Endometrium (tissue), 2 donors: Measurements from ENCODE around the gene PERCC1.
"Not testable (repeated sequence)": the region's sequence is repeated elsewhere in the genome, so short reads cannot be mapped to it uniquely, and the experiment has no call there.

ENCODE experiments used
- FAIRE-seq: peaks from 2 replicates; lab custom pipeline; 2012; peaks lifted over from hg19 to GRCh38; lab: Jason Lieb, UNC
- donor health status: control.
- donor health status: control.

PERCC1 gene

DNA sequence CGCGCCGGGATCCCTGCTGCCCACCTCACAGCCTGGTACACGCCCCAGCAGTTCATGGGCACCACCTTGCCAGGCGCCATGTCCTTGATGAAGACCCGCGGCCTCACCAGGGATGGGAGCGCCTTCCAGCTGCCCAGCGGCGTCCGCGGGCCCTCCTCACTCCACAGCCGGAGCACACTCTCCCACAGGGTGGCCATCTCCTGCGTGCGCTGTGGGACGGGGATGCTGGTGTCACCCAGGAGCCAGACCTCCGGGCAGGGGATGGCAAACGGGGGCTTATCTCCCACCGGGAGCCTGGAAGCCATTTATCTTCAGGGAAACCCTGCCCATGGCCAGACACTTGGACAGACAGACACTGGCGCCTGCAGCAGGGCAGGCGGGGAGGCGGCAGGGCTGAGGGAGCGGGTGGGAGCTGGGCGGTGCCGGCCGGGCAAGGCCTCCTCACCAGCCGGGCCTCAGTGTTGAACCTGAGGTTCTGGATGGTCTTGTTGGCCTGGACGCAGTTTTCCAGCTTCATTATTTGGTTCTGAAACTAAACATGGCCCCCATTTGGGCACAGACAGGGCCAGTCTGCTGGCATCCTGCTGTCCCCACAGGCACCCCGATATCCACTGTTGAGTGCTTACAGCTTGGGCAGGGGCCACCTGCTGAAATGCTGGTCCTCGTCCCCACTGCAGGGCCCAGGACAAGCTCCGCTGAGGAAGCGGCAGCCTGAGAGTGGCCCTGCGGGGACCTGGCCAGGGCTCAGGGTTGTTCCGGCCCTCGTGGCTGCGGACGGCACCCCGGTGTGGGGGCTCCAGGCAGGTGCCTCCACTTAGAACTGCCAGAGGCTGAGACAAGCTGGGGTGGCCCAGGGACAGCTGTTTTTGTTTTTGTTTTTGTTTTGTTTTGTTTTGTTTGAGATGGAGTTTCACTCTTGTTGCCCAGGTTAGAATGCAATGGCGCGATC lies 4.0 kb downstream of the PERCC1 start:
- no peak for FAIRE-seq

DNA sequence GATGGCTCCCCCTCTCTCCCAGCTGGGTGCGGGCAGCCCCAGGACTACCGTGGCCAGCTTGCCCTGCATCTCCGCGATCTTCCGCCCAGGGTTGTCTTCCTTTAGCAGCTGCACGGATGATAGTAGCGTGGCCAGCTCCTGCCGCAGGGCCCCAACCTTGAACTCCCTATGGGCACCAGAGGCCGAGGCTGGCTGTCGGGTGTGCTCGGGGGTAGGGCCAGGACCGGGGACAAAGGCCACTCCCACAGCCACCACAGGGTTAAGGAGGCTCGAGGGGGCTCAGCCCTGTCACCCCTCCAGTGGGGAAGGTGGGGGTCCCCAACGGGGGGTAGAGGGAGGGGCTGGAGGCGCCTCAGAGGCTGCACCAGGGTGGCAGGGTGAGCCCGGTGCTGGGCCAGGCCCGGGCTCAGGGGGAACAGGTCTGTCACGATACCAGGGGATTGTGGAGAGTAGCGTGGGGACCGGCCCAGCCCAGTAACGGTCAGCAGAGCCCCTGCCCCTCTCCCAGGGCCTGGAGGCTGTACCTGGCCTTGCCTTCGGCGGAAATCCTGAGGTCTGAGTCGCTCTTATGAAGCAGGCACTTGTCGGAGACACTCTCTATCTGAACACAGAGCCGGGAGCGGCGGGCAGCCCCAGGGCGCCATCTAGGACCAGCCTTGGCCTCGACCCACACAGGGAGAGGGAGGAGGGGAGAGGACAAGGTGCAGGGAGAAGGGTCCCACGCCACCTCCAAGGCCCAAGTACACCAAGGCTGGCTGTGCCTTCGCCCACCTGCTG lies 5.2 kb downstream of the PERCC1 start:
- FAIRE-seq = no peak

DNA sequence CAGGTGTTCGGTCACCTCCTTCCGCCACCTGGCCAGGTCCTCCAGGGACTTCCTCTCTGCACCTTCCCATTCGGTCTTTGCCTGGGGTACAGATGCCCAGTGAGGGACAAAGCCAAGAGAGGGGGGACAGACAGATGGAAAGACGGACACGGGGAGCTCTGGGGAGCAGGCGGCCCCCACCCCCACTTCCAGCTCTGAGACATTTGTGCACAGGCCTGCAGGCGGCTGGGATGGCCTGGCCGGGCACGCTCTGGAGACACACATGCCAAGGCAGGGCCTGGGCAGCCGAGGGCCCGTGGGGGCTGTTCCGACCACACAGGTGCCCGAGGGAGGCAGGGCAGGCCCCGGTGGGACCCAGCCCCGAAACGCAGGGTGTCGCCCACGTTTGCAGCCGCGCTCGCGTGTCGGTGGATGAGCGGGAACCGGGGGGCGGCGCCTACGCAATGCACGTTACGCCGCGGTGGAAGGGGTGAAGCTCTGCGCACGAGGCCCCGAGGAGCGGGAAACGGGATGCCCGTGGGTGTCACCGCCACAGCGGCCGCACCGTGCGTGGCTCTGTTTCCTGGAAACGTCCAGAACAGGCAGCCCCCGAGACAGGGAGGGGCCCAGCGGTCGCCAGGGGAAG lies 6.0 kb downstream of the PERCC1 start:
- no peak for FAIRE-seq

DNA sequence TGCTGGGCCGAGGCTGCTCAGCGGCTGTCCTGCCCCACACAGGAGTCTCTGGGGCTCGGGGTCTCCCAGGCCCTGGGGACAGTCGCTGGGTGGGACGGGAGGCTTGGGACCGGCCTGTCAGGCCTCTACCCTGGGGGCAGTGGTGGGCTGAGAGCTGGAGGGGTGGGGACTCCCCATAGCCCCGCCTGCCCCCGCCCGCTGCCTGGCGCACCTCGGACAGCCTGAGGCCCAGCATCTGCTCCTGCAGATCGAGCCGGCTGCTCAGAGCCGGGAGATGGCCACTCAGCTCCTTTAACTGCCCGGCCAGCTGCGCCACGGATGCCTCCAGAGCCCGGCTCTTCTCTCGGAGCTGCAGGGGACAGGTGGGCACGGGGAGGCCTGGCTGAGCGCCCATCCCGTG lies 6.7 kb downstream of the PERCC1 start:
- FAIRE-seq = no peak

DNA sequence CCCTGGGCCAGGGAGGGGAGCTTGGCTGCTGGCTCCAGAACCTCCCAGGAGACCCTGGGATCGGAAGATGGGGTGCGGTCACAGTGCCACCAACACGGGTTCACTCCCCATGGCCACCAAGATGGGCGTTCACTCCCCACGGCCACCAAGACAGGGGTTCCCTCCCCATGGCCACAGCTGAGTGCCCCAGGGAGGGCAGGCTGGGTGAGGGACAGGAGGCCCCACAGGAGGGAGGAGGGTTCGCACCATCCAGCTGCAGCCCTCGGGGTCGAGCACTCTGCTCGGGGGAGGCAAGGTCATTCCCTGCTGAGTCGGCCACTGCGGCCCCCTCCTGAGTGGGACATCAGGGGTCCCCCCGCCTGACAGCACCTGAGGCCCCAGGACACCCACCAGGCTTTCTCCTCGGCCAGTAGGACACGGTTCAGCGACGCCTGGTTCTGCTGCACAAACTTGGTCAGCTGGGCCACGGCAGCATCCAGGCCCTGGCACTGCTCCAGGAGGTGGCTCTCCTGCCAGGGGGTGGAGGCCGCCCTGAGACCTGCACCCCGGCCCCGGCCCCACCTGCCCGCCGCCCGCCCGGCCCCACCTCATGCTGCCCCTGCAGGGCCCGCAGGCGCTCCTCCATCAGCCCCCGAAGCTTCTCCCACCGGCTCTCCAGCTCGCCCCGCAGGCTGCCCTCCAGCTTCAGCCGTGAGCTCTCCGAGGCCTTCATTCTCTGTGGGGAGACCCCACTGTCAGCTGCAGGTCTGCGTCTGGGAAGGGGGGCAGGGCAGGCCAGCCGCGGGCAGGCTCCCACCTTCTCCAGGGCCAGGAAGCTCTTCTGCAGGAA lies 7.6 kb downstream of the PERCC1 start:
- no peak for FAIRE-seq

DNA sequence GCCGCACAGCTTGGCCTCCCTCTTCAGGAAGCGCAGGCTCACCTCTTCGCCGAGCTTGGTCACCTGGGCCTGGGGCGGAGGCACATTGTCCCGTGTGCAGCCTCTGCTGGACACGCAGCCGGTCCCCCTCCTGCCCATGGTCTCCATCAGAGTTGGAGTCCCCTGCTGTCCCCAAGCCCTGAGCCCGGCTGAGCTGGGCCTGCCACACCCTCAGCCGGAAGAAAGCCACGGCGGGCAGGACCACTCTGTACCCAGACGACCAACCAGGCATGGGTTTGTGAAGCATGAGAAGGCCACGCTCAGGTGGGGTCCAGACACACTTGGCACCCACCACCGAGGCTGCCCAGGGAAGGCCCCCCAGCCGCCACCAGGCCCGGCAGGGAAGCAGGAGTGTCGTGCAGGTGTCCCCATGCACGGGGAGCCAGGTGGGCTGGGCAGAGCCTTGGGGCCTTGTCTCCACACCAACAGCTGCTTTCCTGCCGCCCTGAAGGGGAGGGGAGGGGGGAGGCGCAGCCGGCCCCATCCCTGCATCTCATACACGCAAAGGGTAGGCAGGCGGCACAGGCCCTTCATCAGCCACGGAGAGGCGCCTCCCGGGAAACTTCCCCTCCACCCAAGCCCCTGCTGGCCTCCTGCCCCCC lies 8.3 kb downstream of the PERCC1 start:
- no peak for FAIRE-seq

DNA sequence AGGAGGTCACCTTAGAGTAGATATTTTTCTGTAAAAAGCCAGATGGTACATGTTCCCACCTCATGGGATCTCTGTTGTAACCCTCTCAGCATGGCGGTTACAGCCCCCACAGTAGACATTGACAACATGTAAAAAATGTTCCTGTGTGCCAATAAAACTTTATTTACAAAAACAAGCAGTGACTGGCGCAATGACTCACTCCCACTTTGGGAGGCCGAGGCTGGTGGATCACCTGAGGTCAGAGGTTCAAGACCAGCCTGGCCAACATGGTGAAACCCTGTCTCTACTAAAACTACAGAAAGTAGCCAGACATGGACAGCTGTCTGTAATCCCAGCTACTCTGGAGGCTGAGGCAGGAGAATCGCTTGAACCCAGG lies 8.8 kb downstream of the PERCC1 start:
- not testable (repeated sequence) for FAIRE-seq

DNA sequence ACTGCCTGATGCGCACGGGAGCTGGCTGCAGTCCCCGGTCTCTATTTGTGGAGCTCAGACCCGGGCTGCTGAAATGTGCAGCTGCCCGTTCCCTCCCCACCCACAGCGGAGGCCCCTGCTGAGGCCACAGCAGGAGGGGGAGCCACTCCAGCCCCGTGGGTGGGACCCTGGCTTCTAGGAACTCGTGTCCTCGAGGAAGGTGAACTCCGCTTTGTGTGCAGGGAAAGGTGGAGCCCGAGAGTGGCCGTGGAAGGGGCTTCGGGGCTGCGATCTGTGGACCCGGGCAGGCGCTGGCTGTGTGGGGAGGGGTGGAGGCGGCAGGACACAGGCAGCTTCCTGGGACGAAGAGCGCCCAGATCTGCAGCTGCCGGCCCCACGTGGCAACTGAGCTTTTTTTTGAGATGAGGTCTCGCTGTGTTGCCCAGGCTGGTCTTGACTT lies 10.5 kb downstream of the PERCC1 start:
- no peak for FAIRE-seq

DNA sequence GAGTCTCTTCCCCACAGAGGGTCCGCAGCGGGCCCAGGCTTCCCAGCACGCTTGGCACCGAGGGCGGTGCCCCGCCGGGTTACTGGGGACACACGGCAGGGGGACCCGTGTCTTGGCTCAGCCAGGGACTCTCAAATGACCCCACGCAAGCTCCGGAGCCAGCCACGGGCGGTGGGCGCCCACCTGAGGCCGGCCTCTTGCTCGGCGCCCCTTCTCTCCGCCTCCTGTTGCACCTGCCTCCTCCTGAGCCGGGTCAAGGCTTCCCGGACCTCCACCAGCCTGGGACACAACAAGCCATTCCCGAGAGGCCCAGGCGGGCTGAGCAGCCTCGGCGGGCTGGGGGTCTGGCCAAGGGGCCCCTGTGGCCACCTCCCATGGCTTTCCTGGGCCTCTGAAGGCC lies 11.8 kb downstream of the PERCC1 start:
- no peak for FAIRE-seq

DNA sequence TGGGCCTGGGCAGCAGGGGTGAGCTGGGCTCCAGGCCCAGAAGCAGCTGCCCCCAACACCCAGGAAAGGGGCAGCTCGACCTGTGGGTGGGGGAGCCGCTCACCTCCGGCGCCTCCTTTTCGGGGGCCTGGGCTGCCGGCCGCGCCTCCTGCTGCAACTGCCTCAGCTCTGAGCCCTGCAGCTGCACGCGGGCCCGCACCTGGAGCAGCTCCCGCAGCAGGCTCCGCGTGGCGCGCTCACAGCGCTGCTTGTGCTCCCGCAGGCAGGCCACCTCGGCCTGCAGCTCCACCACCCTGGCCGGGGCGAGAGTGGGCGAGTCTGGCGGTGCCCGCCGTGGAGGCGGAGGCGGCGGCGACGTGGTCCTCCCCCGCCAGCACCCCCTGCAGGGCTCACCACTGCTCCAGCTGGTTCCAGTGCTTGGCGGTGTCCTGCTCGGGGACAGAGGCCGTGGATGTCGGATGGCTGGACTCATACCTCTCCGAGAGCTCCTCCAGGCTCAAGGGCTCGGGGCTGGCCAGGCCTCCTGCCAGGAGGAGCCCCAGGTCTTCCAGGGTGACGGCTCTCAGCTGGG lies 12.6 kb downstream of the PERCC1 start:
- FAIRE-seq = no peak

DNA sequence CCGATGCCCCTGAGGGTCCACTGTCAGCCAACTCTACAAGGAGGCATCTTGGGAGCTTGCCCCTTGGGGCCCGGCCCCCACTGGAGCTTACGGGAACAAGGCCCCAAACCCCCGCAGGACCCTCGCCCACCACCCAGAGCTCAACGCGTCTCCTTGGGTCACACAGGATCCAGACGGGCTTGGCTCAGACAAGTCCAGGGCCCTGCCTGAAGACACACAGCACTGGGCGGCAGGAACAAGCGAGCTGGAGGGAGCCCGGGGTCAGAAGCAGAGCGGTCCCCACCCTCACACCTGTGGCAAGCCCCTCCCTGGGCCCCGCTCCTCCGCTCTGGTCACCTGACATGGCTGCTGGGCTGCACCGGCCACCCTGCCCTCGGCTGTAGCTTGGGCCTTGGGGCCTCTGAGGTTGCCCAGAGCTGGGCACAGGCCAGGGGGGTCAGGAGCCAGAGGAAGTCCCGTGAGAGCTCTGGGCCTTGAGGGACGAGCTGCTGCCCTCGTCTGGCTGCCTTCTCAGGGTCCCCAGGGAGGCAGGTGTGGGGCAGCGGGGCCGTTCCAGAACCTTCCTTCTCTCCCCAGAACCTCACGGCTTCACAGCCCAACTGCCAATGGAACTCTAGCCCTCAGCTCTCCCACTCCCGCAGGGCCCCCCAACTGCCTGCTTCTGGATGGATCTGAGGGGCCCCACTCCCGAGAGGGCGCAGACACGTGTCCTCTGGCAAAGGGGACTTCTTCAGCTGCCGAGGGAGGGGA lies 13.3 kb downstream of the PERCC1 start, which contains the start of gene CCDC154:
TSS of gene CCDC154 (minus strand) at position 577 of the 750 bp plus-strand sequence. CDS start at position 343, 234 bp downstream.
- FAIRE-seq = no peak

DNA sequence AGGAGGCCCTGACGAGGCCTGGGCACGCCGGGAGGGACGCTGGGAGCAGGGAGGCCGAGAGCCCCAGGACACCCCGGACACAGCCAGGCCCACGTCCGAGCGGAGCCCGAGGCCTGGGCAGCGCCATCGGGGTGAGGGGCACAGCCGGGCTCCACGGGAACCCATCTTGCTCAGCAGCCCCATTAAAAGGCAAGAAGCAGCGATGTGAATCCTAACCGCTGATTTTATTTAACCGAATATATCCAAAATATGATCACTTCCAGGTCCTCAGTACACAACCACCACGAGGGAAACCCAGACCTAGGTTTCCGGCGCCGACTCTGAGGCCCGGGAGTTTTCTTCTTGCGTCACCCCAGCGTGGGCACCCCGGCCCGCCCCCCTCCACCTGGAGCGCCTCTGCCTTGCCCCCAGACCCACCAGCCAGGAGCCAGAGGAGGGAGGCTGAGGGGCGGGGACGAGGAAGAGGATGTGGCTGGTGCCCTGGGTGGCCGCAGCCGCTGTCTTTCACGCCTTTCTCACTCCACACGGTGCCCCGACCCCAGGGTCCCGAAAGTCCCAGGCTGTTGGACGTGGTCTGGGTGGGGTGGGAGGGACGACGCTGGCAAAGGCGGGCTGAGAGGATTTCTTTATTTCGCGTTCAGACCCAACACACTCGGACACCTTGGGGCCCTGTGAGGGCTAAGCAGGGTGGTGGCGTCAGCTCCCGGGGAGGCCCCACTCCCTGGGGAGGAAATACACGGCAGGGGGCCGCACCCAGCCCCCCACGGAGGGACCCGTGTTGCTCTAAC lies 14.0 kb downstream of the PERCC1 start:
- FAIRE-seq = no peak

DNA sequence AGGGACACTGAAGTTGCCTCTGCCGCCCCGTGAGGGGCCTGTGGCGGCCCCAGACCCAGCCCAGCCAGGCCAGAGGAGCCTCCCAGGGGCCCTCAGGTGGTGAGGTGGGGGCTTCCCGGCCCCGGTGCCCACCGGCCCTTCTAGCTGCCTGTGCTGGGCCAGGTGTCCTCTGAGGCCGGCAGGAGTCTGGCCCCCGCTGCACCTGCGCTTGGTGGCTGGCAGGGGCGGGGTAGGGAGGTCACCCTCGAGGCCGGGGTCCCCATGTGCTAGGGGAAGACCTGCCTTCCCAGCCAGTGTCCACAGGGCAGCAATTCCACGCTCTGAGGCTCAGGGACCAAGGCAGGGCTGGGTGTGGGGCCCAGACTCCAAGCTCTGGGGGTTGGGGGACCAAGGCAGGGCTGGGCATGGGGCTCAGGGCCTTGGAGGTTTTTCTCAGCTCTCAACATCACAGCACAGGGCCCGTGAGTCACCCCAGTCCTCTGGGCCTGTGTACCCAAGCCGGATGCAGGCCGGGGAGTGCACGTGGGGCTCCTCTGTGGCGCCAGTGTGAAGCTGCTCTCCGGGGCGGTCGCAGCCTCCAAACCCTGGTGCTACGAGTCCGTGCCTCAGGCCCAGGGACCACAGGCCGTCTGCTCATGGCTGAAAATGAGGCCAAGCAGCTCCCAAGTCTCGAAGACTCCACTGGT lies 14.8 kb downstream of the PERCC1 start:
- FAIRE-seq = no peak

DNA sequence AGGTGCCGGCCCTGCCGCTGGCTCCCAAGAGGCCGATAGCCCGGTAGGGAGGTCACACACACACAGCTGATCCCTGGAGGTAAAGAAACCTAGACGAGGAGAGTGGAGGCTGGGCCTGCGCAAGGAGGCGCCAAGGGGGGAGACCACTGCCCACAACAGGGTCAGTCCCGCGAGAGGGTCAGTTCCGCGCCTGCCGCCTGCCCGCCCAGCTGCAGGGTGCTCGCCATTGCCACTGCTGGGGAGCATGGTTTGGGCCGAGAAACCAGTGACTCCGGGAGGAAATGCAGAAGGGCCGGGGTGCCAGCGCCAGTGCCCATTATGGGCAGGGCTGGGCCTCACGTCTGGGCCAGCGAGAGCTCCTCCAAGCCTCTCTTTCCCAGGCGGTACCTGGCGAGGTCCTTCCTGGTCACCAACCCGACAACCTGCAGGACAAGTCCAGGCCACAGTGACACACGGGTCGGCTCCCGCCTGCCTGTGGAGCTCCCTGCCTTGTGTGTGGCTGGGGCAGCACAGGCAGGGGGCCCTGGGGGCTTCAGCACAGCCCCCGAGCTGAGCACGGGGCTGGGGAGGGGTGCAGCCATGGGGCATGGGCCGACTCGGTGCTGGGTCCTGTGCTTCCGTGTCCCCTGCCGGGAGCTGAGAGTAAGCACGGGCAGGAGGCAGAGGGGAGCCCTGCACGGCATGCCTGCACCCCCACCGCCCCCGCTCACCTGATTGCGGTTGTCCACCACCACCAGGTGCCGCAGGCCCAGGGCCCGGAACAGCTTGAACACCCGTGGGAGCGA lies 15.6 kb downstream of the PERCC1 start:
- FAIRE-seq = no peak

DNA sequence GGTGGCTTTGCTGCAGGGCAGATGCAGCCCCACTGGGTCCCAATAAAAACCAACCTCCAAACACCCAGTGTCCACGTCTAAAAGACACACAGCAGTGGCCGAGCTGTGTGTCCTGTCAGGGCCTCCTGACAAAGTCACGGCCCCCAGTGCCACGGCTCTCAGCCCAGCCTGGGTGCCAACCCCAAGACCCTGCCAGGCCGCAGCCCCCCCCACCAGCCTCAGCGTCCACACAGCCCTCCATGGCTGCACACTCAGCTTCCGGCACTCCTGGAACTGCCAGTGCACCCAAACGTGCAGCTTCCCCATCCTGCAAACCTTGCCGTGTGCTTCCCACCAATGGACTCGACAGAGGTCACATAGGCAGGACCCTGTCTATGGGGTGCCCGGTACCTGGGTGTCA lies 17.1 kb downstream of the PERCC1 start:
- no peak for FAIRE-seq

DNA sequence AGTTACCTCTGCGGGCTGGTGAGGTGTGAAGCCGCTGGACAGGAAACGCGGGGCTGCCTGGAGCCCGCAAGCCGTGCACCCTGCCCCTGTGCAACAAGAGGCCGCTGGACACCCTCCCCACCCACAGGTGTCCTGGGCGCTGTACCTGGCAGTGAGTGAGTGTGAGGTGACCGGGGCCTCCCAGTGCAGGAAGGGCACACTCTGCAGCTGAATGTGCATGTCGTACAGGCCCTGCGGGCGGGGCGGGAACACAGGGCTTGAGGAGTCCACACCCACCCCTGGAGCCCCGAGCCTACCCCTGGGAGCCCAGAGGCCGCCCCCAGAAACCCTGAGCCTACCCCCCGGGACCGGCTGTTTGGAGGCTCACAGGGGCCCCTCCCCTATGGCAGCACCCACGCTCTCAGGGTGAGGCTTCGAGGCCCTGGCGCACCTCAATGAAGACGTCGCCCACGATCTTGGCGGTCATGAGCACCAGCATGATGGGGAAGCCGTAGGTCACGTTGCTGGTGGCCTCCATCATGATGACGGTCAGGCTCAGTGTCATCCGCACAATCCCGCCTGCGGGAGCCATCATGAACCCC lies 17.7 kb downstream of the PERCC1 start:
- no peak for FAIRE-seq

DNA sequence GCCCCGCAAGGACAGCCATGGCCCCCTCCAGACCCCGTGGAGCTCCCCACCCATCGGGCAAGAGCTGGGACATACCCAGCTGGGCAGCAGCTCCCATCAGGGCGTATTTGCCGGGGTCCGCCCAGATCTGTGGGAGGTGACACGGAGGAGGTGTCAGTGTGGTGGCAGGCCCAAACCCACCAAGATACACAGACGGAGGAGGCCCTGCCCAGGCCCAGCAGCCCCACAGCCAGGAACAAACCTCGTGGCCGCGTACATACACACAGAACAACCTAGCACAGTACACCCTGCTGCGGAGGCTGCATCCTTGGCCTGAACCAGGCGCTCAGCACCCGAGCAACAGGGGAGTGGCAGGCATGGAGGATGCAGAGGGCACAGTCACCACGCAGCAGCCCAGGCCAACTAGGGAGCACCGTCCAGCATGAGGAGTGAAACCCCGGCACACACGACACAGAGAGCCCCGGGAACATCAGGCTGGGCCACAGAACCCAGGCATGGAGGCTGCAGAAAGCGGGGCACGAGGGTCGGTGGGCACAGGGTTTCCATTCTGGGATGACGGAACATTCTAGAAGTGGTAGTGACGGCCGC lies 18.4 kb downstream of the PERCC1 start:
- no peak for FAIRE-seq
